ENCODE measurements around the gene EFNA2. TPM values are rescaled to one million over a fixed set of nuclear protein-coding genes. Genes with fewer than 3 reads are reported as not detected.

EFNA2 gene
- not detected for total RNA-seq

- ATAC-seq (ENCODE audit: low FRiP score) = no peak
- TF ChIP-seq CTCF (IDR thresholded peaks at IDR 0.05) = no peak
- DNase-seq (ENCODE audit: low spot score) = no peak
Observed at GRCh38 chr19:1285737-1286360, at the start of gene EFNA2. TSS of gene EFNA2 (plus strand) at chr19:1285873. CDS start at chr19:1286169, 296 bp downstream.

- ATAC-seq (ENCODE audit: low FRiP score) (no peak), DNase-seq (ENCODE audit: low spot score) (no peak)
- TF ChIP-seq CTCF (IDR thresholded peaks at IDR 0.05) = no peak
Observed at GRCh38 chr19:1236576-1236975, 49.1 kb upstream of the EFNA2 start.

GRCh38 chr19:1237027-1237659, 48.5 kb upstream of the EFNA2 start:
- no peak for TF ChIP-seq CTCF (IDR thresholded peaks at IDR 0.05)
- no peak for ATAC-seq (ENCODE audit: low FRiP score)
- DNase-seq (ENCODE audit: low spot score) = no peak

GRCh38 chr19:1237754-1238368, 47.8 kb upstream of the EFNA2 start, which contains the start of gene CBARP:
TSS of gene CBARP (minus strand) at chr19:1238005. CDS start at chr19:1236100, 1,905 bp downstream.
- ATAC-seq (ENCODE audit: low FRiP score) (peak; percentile 25), DNase-seq (ENCODE audit: low spot score) (no peak)
- no peak for TF ChIP-seq CTCF (IDR thresholded peaks at IDR 0.05)

GRCh38 chr19:1238369-1239303, 47.0 kb upstream of the EFNA2 start:
- DNase-seq (ENCODE audit: low spot score) = no peak
- ATAC-seq (ENCODE audit: low FRiP score) = no peak
- no peak for TF ChIP-seq CTCF (IDR thresholded peaks at IDR 0.05)

- no peak for ATAC-seq (ENCODE audit: low FRiP score)
- no peak for TF ChIP-seq CTCF (IDR thresholded peaks at IDR 0.05)
- DNase-seq (ENCODE audit: low spot score) = no peak
Observed at GRCh38 chr19:1239420-1239795, 46.3 kb upstream of the EFNA2 start.
